IMR-90 (cell line): Measurements from ENCODE around the gene PPIL6.

Source experiments
- BHLHE40 ChIP-seq: fragments of 150-350 bp; IDR thresholded peaks from 2 replicates; pipeline ENCODE4 v1.6.1; 2016; ENCODE audit warnings: mild to moderate bottlenecking, low read depth, low read length
- CEBPB ChIP-seq: IDR thresholded peaks from 2 replicates; pipeline ENCODE4 v1.6.1; 2012; ENCODE audit warnings: low read depth, low read length, improper control_type of control experiment
- FOS ChIP-seq: fragments of 150-350 bp; IDR thresholded peaks from 2 replicates; pipeline ENCODE4 v1.6.1; 2016; ENCODE audit warnings: low read depth, low read length
- MAFK ChIP-seq: IDR thresholded peaks from 2 replicates; pipeline ENCODE4 v1.6.1; 2012; ENCODE audit warnings: low read depth, low read length, improper control_type of control experiment
- POLR2A ChIP-seq: IDR thresholded peaks from 2 replicates; pipeline ENCODE4 v1.6.1; 2012; ENCODE audit warnings: mild to moderate bottlenecking, low read depth, low read length
- RAD21 ChIP-seq: IDR thresholded peaks from 2 replicates; pipeline ENCODE4 v1.6.1; 2012; ENCODE audit warnings: low read length, improper control_type of control experiment
- RFX5 ChIP-seq: IDR thresholded peaks from 2 replicates; pipeline ENCODE4 v1.8.0; 2012; ENCODE audit warnings: low read depth, mild to moderate bottlenecking, low read length, moderate library complexity
- SMC3 ChIP-seq: fragments of 150-350 bp; IDR thresholded peaks from 2 replicates; pipeline ENCODE4 v1.6.1; 2016; ENCODE audit warnings: low read depth, mild to moderate bottlenecking, antibody characterized with exemption, low read length, moderate library complexity
- TF ChIP-seq, protein P1 (sequence below): conservative IDR thresholded peaks from 2 replicates; pipeline ENCODE4 v1.5.1; 2012; ENCODE audit warnings: mild to moderate bottlenecking, low read depth, low read length, improper control_type of control experiment
- TF ChIP-seq, protein P2 (sequence below): fragments of 150-350 bp; IDR thresholded peaks from 2 replicates; pipeline ENCODE4 v1.6.1; 2017; ENCODE audit warnings: mild to moderate bottlenecking, antibody characterized with exemption, low read length, low read depth

DNA sequence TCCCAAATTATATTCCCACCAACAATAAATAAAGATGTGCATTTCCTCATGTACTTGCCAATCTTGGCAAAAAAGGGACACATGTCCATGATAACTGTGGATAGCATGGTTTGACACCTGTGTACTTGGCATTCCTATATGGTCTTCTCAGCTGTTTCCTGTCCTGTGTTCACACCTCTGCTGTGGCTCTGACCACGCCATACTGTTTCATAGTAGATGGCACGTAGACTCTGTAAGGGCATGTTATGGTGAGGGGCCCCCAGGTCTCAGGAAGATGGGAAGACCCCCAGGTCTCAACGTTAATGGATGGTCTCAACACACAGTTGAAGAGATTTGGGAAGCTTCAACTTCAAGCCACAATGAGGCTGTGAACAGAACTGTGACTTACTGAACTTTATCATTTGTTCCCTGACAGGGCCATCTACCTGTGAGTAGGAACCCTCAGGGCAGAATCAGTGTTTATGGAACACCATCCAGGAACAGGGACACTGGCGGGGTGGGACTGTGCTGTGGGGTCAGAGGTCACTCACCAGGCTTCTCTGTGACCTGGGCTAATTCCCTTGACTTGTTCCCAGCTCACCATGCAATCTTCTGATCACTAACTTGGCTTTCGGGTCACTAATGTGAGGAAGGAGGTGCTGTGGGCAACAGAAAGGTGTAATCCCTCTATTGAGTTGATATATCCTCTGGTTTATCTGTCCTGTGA is 30.8 kb upstream of the PPIL6 start:
- TF ChIP-seq, protein P1, sequence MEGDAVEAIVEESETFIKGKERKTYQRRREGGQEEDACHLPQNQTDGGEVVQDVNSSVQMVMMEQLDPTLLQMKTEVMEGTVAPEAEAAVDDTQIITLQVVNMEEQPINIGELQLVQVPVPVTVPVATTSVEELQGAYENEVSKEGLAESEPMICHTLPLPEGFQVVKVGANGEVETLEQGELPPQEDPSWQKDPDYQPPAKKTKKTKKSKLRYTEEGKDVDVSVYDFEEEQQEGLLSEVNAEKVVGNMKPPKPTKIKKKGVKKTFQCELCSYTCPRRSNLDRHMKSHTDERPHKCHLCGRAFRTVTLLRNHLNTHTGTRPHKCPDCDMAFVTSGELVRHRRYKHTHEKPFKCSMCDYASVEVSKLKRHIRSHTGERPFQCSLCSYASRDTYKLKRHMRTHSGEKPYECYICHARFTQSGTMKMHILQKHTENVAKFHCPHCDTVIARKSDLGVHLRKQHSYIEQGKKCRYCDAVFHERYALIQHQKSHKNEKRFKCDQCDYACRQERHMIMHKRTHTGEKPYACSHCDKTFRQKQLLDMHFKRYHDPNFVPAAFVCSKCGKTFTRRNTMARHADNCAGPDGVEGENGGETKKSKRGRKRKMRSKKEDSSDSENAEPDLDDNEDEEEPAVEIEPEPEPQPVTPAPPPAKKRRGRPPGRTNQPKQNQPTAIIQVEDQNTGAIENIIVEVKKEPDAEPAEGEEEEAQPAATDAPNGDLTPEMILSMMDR = no peak
- TF ChIP-seq BHLHE40 = no peak
- no peak for TF ChIP-seq RAD21
- TF ChIP-seq FOS = no peak
- no peak for TF ChIP-seq MAFK
- TF ChIP-seq, protein P2, sequence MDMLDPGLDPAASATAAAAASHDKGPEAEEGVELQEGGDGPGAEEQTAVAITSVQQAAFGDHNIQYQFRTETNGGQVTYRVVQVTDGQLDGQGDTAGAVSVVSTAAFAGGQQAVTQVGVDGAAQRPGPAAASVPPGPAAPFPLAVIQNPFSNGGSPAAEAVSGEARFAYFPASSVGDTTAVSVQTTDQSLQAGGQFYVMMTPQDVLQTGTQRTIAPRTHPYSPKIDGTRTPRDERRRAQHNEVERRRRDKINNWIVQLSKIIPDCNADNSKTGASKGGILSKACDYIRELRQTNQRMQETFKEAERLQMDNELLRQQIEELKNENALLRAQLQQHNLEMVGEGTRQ = no peak
- TF ChIP-seq POLR2A = no peak
- no peak for TF ChIP-seq CEBPB
- no peak for TF ChIP-seq SMC3
- TF ChIP-seq RFX5 = no peak
